Measurements from ENCODE around the gene ACOX1.
A peak's percentile ranks its signal among the peaks of the same experiment; 100 is the strongest.

The ACOX1 gene

DNA sequence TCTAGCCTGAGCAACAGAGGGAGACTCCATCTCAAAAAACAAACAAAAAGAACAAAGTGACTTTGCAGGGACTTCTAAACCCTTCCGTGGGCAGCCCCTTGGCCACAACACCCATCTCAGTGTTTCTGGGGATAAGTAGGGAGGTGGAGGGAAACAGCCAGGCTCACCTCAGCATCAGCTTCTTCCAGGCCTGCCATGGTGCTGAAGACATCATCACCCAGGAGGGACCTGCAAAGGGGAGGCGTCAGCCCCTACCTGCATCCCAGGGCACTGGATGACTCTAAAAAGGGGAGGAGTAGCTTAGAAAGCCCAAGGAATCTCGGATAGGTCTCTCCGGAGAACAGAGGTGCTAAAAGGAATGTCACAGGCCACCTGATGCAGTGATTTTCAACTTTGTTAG is 47.9 kb downstream of the ACOX1 start:
- no peak for DNase-seq

- DNase-seq: peak; percentile 81
Measured at GRCh38 chr17:75927286-75927922, 51.6 kb downstream of the ACOX1 start.

DNA sequence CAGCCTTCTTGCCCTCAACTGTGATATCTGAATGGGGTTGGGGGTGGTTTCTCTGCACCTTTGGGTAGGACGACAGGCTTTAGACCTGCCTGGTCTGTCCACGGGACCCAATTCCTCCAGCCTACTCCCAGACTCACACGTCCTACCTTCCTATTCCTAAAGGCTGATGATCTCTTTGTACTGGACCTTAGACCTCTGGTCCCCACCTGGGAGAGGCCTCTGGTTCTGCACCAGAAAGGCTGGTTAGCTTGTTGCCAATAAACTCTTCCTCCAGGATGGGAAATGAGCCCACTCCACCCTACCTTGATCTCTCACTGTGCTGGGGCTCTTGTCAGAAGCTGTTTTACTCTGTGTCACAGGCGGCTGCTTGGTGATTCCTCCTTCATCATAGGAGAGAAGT is 52.5 kb downstream of the ACOX1 start:
- DNase-seq: no peak

DNA sequence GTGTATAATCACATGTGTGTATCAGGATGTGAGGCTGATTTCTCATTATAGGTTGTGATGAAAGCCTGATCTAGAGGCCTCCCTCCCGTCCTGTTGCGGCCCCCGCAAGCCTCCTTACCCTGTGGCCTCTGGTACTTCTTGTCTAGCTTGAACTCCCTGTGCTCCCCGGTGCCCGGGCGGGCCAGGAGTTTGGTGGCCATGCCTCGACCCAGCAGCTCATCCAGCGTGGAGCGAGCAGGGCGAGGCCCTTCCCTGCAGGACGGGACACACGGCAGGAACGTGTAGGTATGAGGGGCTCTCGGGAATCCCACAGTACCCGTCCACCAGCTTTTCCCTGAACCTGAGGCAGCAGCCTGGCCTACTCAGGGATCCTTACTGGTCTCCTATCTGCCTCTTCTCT is 53.1 kb downstream of the ACOX1 start:
- no peak for DNase-seq

DNA sequence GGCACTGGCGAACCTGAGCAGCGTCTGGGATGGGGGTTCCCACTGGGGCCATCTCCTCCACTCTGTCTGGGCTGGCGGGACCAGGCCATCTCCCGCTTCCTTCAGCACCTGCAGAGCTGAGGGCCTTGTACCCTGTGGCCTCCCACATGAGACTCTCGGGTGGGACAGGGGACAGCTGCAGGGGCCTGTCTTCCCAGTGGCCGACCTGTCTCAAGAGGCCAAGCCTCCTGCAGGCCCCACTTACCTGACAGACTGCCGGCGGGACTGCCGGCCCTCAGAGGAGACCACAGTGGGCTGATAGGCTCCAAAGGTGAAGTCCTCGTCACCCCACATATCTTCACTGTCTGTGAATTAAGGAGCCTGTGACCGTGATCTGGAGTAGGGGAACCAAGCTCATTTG is 53.9 kb downstream of the ACOX1 start:
- no peak for DNase-seq

DNA sequence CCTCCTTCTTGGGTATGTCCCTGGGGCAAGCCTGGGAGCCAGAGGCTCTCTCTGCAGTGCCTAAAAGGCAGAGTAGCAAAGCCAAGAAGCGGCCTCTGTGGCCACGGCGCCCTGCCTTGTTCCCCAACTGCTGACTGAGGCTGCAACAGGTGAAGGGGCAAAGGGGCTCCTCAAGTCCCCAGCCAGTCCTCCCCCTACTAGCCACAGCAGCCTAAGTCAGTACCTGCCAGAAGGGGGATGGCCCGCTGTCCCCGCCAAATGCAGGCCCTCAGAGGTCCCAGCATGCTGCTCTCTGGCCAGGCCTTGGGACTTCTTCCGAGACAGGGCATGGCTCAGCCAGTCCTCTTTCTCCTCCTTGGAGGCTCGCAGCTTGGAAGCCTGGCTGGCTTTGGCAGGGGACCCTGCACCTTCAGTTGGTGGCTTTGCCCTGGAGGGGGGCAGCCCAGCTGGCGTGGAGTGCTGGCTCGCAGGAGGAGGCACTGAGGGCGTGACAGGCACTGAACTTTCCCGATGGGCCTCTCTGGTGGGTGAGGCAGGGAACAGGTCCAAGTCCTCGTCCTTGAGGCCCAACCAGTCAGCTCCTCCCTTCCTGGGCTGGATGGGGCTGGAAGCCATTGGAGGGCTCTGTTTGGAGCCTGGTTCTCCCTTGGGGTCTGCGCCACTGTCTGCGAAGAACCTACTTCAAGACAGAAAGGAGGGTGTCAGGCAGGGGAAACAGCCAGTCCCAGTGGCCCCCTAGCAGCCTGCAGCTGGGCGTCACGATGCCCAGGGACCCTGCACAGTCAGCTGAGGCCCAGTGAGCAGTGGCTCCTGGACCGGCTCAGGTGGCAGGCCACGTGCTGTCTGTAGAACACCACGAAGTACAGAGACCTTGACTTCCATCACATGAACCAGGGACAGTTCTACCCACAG is 55.7 kb downstream of the ACOX1 start:
- DNase-seq: no peak

DNA sequence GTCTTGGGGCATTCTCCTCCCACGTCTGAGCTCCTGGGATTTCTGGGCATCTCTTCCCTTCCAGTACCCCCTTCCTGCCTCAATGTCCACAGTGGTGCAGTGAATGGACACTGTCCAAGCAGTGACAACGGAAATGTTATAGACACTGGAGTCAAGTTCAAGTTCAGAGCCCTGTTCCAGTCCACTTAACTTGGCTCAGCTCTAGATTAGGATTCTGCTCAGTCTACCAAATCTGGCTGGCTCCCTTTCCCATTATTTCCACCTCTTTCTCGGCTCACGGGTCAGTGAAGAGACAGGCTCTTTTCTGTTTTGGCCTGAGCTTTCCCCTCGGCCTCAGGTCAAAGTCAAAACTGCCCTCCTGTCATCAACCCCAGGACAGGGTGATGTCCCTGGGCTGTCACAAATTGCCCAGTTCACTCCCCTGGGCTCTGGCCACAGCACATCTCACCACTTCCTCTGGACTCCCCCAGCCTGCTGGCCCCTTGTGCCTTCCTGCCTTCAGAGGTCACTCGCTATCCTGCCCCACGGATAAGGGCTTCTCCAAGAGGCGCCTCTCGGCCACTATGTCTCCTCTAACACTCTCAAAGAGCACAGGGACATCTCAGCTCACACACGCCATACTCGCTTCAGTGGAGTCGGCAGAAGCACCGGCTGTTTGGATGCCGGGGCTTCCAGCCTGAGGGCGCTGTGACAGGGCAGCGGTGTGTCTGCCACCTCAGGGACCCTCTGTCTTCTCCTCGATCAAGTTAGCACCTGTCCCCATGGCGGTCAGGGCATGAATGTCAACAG is 56.6 kb downstream of the ACOX1 start:
- DNase-seq: no peak

DNA sequence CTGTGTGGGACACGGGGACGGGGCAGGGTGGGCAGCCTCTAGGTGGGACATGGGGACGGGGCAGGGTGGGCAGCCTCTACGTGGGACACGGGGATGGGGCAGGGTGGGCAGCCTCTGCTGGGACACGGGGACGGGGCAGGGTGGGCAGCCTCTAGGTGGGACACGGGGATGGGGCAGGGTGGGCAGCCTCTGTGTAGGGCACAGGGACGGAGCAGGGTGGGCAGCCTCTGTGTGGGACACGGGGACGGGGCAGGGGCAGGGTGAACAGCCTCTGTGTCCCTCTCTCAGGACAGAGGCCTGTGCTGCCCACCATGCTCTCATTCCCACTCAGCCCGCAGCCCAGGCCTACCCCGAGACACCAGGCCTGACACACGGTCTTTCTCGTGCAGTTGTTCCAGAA is 57.4 kb downstream of the ACOX1 start:
- no peak for DNase-seq

DNA sequence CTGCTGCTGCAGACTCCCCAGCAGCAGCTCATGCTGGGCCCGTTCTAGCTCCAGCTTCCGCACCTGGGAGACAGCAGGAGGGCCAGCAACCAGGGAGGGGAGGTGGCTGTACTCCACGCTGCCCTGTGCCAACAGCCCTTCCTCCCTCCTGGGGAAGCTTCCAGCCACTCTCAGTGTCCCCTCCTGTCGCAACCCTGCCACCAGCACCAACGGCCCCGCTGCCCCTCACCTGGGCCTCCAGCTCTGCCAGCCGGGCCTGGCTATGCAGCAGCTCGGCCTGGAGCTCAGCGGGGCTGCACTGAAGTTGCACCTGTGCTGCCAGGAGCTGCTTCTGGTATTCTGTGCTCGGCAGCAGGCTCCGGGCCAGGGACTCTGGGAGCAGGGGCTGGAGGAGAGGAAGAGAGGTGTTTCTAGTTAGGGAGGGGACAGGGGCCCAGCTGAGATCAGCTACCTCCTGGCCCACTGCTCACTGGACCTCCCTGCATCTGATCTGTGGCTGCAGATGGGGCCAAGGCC is 58.9 kb downstream of the ACOX1 start:
- no peak for DNase-seq

GRCh38 chr17:75919611-75920010 is 59.4 kb downstream of the ACOX1 start:
- no peak for DNase-seq

DNA sequence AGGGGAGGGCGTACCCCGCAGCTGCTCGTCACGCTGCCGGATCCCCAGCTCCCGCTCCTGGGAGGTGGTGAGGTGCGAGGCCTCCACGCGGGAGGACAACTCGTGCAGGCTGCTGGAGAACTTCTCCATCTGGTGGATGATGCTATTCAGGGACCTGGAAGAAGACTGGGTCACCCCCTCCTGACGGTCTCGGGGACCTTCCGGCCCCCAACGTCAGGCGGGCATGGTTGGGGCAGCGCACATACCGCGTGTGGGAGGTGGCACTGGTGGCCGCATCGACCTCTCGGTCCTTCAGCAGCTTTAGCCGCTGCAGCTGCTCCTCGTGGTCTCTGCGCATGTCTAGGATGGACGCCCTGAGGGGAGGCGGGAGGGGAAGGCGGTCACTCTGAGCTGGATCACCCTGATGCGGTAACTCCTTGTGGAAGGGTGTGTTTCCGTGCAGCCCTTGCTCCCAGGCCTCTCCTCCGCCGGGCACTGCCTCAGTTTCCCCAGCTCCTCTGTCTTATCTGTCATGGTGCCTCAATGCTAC is 61.0 kb downstream of the ACOX1 start:
- DNase-seq: no peak

DNA sequence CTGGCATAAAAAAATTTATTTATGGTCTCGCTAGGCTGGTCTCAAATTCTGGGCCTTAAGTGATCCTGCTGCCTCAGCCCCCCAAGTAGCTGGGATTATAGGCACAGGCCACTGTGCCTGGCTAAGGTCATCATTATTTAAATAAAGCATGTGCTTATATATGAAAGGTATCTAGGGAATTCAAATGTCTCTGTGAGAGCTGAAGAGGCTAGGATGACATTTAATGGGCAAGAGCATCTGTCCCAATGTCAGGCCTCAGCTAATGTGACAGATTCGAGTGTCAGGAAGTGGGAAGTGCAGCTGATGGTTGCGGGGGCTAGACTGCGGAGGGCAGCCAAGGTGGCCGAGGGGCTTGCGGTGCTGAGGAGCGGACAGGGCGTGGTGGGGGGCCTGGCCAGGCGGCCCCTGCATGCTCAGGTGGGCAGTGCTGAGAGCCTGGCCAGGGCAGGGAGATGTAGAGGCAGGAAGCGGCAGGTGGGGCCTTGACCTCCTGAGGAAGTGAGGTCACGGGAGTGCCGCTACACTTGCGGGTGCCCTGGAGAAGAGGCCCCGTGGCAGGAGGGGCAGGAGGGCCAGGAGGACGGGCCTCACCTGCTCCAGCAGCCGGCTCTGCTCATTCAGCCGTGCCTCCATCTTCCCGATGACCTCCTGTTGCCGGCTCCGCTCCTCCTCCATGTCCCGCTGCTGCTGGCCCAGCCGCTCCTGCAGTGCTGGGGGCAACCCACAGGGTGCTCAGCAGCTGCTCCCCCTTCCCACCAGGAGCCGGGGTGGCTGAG is 61.6 kb downstream of the ACOX1 start:
- peak; percentile 50 for DNase-seq

- no peak for DNase-seq
Measured at GRCh38 chr17:75915268-75915667, 63.7 kb downstream of the ACOX1 start.

GRCh38 chr17:75914643-75915267 is 64.2 kb downstream of the ACOX1 start:
- peak; percentile 57 for DNase-seq

GRCh38 chr17:75913537-75914210 is 65.3 kb downstream of the ACOX1 start:
- DNase-seq: peak; percentile 56

DNA sequence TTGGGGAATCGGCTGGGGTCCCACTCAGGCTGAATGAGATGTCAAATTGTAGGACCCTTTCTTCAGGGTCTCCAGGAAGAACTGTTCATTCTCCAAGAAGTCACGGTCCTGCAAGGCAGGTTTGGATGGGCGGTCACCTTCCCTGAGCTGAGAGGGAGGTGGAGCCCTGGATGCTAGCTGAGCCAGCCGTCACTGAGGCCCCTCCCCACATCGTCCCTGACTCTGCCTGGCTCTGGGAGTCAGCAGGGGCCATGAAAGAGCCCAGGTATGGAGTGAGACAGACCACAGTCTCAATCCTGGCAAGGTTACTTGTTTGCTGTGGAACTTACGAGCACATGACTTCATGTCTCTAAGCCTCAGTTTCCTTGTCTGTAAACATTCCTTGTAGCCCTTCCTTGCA is 68.3 kb downstream of the ACOX1 start:
- DNase-seq: peak; percentile 94

GRCh38 chr17:75909812-75910274 is 69.1 kb downstream of the ACOX1 start:
- DNase-seq: no peak

- peak; percentile 56 for DNase-seq
Measured at GRCh38 chr17:75909051-75909811, 69.7 kb downstream of the ACOX1 start.

DNA sequence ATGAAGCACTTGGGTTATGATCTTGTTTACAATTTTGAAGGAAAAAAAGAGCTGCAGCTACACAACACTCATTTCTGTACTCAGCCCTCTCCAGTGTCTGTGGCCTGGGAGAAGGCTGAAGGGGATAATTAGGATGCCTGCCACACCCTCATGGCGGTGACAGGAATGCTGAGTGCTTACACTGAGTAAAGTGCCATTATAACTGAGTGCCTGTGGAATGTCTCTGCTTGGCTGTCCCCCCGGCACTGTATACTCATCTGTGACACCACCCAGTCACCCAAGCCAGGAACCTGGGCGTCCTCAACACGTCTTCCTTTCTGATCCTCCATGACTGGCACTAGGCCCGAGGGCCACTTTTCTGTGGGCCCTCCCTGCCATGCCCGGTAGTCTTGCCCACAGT is 70.8 kb downstream of the ACOX1 start:
- peak; percentile 96 for DNase-seq
